Fibroblast of lung (primary cell): ENCODE data around the gene TCEAL1.
"Not testable (repeated sequence)": the region's sequence is repeated elsewhere in the genome, so short reads cannot be mapped to it uniquely, and the experiment has no call there.

Experiments used
- EZH2 ChIP-seq: IDR thresholded peaks from 2 replicates; pipeline ENCODE4 v1.5.1; 2012; ENCODE audit warnings: low read length, control low read depth, mild to moderate bottlenecking; ENCODE audit errors: missing control alignments
- TF ChIP-seq, protein P1 (sequence below), 2 donors: IDR thresholded peaks in 1 of 2; conservative IDR thresholded peaks in 1 of 2; 1 replicate in 1 of 2; 2 replicates in 1 of 2; pipeline ENCODE4 v1.5.1; 2011 to 2012; ENCODE audit warnings: low read length in 2 of 2, control low read depth in 1 of 2, inconsistent platforms in 1 of 2, low read depth in 1 of 2, mild to moderate bottlenecking in 1 of 2

GRCh38 chrX:103655230-103656000 lies 26.6 kb downstream of the TCEAL1 start:
- TF ChIP-seq, protein P1, sequence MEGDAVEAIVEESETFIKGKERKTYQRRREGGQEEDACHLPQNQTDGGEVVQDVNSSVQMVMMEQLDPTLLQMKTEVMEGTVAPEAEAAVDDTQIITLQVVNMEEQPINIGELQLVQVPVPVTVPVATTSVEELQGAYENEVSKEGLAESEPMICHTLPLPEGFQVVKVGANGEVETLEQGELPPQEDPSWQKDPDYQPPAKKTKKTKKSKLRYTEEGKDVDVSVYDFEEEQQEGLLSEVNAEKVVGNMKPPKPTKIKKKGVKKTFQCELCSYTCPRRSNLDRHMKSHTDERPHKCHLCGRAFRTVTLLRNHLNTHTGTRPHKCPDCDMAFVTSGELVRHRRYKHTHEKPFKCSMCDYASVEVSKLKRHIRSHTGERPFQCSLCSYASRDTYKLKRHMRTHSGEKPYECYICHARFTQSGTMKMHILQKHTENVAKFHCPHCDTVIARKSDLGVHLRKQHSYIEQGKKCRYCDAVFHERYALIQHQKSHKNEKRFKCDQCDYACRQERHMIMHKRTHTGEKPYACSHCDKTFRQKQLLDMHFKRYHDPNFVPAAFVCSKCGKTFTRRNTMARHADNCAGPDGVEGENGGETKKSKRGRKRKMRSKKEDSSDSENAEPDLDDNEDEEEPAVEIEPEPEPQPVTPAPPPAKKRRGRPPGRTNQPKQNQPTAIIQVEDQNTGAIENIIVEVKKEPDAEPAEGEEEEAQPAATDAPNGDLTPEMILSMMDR (conservative IDR thresholded peaks at IDR 0.05 in 1 of 2, IDR thresholded peaks at IDR 0.05 in 1 of 2; ENCODE audit: low read depth in 1 of 2, low read length in 2 of 2) = not testable (repeated sequence)
- not testable (repeated sequence) for TF ChIP-seq EZH2
